M059J (cell line): ENCODE measurements around the gene FIGNL1. TPM values are rescaled to one million over a fixed set of nuclear protein-coding genes. Genes with fewer than 3 reads are reported as not detected.
"Not testable (repeated sequence)": the region's sequence is repeated elsewhere in the genome, so short reads cannot be mapped to it uniquely, and the experiment has no call there.

Experiments used
- DNase-seq: peaks from one replicate; pipeline ENCODE4 v3.0.0-alpha.2; 2012; ENCODE audit warnings: low read depth
- total RNA-seq: library from RNA; depleted of rRNA; stranded (reverse); fragments of >200 nt; shearing (Covaris generic); gene quantifications from 2 replicates; pipeline ENCODE4 v1.2.3, GENCODE V29; 2014

FIGNL1 gene
- total RNA-seq, 1 experiment from 2014 or later = 33.1 TPM

DNA sequence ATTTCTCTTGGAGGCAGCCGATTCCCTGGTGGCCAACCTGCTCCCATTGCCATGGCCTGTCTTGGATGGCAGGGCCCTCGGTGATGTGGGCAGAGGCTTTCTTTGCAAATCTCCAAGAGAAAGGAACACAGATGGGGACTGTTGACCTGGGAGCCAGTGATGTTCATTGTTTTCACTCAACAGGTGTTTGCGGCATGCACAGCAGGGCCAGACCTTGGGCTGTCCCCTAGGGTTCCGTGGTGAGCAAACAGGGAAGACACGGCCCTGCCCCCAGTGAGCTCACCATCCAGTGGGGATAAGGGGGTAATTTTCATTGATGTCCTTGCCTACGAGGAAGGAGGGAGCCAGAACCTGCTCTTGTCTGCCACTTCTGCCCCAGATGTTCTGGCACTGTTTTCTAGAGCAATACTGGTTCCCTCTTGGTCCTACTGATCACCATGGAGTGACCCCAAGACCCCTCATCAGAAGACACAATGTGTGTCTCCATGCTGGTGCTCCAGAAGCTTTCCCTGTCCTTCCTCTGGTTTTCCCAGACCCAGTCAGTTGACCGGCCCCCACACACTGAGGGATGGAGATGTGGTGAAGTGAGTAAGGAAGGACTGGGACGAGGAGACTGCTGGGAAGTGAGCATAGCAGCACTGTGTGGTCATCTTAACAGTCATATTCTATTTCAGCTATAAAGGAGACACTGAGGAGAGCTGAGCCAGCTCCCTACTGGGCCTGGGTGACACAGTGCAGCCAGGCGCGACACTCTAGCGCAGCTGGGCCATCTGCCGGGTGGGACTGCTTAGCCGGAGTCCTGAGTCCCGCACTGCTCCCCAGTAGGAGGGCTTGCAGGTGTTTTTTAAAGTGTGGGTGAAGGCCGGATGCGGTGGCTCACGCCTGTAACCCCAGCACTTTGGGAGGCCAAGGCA, 20.4 kb upstream of the FIGNL1 start:
- DNase-seq = no peak

DNA sequence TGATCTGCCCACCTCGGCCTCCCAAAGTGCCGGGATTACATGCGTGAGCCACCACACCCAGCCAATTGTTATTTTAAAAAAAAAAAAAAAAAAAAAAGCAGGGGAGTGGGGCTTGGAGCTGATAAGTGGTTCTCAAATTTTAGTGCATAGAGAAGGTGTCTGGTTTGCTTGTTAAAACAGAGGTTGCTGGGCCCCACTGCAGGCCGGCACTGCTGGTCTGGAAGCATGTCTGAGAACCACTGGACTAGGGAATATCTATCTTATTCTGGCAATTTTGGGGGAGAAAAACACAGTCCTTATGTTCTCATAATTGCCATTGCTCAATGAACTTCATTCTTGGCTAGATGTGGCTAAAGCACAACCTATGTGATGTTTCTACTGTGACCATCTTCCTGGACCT, 19.0 kb upstream of the FIGNL1 start:
- DNase-seq = no peak

DNA sequence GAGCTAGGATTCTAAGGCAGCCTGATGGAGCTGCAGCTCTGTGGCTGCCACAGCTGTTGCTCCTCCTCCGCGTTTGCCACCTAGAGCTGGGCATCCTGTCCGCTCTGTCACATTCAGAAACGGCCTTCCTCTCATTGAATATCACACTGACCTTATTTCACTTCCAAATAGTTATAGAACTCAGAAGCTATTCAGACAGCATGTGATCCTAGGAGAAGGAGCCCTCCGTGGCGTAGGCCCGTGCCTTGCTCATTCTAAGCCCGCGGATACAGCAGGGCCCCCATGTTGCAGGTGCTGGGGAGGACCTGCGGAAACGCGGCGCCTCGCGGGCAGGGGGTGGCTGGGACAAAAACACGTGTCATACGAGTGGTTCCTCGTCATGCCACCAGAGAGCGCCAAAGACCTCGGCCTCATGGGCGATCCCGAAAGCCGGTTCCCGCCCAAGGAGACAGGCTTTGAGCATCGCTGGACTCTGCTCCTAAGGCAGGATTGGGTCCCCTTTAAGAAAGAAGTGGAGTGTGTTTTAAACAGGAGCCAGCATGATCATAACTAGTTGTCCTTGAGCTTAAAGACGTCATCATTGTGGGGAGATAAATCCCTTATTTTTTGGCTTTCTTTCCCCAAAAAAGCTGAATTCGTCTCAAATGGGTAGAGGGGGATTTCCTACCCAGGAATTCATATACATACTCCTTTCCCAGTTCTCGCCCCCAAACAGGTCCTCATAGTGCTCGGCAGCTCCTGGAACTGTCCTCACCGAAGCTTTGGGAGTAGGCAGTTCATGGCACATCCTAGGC, 17.9 kb upstream of the FIGNL1 start:
- DNase-seq = peak; percentile 66

GRCh38 chr7:50466815-50467585, 16.9 kb upstream of the FIGNL1 start:
- DNase-seq = no peak

- no peak for DNase-seq
Measured at GRCh38 chr7:50463035-50463434, 12.9 kb upstream of the FIGNL1 start.

- no peak for DNase-seq
Measured at GRCh38 chr7:50462361-50462760, 12.2 kb upstream of the FIGNL1 start.

DNA sequence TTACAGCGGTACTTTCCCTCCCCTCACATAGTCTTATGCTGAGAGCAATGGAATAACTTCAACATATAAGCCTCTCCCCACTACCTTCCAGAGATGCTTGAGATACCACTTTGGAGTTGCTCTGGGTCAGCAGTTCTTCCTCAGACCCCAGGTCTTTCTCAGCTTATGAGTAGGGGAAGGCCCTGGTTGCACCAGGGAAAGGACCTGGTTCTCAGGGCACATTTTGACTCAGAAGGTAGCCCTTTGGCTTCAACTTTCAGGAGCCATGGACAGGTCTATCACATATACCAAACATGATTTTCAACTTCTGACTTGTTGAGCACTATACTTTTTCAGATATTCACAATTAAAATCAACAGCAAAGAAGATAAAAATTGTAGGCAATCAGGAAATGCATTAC, 11.5 kb upstream of the FIGNL1 start:
- no peak for DNase-seq

DNA sequence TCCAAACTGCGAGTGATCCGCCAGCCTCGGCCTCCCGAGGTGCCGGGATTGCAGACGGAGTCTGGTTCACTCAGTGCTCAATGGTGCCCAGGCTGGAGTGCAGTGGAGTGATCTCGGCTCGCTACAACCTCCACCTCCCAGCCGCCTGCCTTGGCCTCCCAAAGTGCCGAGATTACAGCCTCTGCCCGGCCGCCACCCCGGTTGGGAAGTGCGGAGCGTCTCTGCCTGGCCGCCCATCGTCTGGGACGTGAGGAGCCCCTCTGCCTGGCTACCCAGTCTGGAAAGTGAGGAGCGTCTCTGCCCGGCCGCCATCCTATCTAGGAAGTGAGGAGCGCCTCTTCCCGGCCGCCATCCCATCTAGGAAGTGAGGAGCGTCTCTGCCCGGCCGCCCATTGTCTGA, 9.0 kb upstream of the FIGNL1 start:
- not testable (repeated sequence) for DNase-seq

DNA sequence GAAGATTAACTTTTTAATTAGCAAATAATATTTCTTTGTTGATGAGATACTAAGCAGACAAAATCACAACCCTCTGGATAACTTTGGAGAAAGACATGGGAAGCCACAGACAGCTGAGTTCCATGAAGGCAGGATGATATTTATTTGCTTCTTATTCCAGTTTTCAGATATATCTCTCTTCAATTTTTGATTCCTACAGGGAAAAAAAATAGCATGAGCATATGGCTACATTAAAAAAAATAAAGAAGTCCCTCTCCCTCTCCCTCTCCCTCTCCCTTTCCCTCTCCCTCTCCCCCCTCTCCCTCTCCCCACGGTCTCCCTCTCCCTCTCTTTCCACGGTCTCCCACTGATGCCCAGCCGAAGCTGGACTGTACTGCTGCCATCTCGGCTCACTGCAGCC, 8.5 kb upstream of the FIGNL1 start:
- DNase-seq = not testable (repeated sequence)

GRCh38 chr7:50456371-50457123, 6.4 kb upstream of the FIGNL1 start:
- no peak for DNase-seq

GRCh38 chr7:50455658-50456057, 5.5 kb upstream of the FIGNL1 start:
- no peak for DNase-seq

DNA sequence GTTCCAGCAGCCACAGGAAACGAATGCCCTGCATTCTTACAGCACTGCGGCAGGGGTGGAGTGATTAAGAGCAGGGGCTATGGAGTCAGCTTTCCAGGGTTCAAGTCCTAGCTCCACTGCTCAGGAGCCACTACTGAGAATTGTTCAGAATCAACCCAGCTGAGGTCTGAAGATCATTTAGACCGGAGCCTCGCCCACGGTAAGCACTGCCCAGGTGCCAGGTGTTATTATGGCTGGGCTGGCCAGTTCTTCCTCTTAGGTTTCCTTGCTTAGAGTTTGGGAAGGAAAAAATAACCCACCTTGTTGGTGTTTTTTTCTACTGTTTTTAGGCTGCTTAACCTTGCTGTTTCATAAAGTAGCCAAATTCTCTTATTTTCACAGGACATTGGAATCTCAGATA, 4.8 kb upstream of the FIGNL1 start:
- no peak for DNase-seq

DNA sequence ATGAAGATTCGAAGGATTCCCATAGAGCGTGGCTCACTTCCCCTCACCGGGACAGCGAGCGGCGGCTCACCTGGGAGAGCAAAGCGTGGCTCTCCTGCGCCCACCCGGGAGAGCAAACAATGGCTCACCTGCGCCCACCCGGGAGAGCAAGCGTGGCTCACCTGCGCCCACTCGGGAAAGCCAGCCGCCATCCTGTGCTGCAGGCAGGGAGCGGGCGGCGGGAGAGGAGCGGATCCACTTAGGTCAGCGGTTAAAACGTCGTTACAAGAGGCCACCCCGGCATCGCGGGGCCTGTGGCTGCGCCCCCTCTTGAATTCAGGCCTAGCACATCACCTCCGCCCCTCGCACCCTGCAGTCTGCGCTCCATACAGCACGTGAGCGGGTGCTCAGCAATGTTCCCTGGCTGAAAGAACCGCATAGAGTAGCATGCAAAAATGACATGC, 461 bp upstream of the FIGNL1 start:
- DNase-seq = no peak

GRCh38 chr7:50449501-50449880, 659 bp downstream of the FIGNL1 start:
- DNase-seq = no peak

DNA sequence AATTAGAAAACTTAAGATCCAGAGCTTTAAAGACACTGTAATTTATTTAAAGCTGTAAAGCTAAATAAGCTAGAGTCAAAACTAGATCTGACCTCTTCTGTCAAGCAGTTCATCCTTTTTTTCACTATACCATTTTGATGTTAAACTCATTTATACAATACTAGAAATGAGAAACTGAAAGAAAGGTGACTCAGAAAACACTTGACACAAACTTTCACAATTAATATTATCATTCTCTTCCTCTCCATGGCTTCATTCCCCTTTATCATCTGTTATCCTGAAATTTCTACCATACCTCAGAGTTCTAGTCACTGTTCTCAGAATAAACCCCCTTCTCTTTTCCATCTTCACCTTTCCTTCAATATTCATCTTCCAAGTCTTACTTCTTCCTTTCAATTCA, 1.3 kb downstream of the FIGNL1 start:
- DNase-seq = no peak

DNA sequence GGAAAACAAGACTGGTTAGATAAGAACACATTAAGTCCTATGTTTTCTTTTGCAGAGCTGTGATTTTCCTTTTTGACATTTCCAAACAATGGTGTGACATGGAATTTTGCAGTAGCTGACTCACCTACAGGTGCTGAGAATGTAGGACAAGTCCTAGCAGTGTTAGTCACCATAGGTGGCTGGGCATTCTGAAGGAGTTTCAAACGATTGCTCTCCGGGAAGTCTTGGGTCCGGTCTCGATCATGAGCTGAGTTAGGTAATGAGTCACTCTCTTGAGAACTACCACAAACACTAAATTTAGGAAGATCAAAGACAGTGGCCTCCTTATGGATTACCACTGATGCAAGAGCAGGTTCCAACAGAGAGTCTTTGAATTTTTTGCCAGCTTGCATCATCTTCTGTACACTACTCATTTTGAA, 3.6 kb downstream of the FIGNL1 start:
- peak; percentile 98 for DNase-seq

DNA sequence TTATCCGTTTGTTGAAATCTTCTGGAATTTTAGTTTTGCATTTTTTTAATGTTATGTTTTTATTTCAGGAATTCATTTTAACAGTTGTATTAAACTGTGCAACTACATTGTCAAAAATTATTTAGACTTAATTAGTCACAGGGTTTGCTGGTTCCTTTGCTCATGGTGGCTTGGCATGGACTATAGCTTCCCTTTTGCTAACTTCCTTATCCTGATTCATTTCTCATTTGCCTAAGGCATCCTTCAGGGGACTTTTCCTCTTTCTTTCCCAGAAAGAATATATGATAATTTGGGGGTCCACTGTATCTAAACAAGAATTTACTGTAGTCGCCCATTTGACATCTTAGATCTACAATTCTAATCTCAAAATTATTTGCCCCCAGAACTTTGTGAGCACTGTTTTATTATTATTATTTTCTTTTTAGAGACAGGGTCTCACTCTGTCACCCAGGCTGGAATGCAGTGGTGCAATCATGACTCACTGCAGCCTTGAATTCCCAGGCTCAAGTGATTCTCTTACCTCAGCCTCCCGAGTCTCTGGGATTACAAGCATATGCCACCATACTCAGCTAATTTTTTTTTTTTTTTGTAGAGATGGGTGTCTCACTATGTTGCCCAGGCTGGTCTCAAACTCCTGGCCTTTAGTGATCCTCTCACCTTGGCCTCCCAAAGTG, 13.9 kb downstream of the FIGNL1 start:
- peak; percentile 88 for DNase-seq

DNA sequence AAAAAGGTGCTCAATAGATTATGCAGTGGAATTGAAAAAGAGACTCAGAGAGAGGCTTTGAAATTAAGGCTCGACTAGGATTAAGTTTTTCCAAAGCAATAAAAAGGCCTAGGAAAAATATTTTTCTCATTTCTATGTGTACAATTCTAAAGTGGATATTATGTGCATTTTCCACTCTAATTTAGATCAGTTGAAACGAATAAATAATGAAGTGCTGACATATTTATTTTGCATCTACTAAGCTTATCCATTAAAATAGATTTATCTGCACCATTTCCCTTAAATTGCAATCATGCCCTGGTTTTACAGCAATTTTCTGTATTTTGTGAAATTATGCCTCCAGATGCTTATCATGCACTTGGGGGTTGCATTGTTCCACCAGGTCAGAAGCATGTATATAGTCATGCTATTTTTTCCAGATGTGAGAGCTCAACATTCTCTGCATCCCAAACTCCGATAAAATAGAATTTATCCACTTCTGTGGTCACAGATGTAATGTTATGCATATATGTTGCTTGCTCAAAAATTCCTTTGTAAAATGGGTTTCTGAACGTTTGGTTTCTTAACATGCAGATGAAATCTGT, 18.3 kb downstream of the FIGNL1 start:
- DNase-seq = no peak

- DNase-seq = no peak
Measured at GRCh38 chr7:50431316-50431715, 18.8 kb downstream of the FIGNL1 start.

GRCh38 chr7:50428911-50429310, 21.2 kb downstream of the FIGNL1 start:
- no peak for DNase-seq
